Mammary epithelial cell (primary cell): ENCODE measurements around the gene SCNM1.

ENCODE experiments used
- CTCF ChIP-seq, 2 donors: IDR thresholded peaks in 1 of 2; conservative IDR thresholded peaks in 1 of 2; 2 replicates each; pipeline ENCODE4 v1.5.1; 2011 to 2012; ENCODE audit warnings: inconsistent platforms in 2 of 2, low read length in 2 of 2, mild to moderate bottlenecking in 2 of 2, control low read depth in 1 of 2, low read depth in 1 of 2; ENCODE audit not compliant: insufficient read depth in 1 of 2; ENCODE audit errors: extremely low read depth in 1 of 2
- EZH2 ChIP-seq: IDR thresholded peaks from 2 replicates; pipeline ENCODE4 v1.6.1; 2012; ENCODE audit warnings: low read length, inconsistent platforms, borderline replicate concordance

GRCh38 chr1:151193304-151193703 is 27.4 kb downstream of the SCNM1 start:
- TF ChIP-seq CTCF (conservative IDR thresholded peaks at IDR 0.05 in 1 of 2, IDR thresholded peaks at IDR 0.05 in 1 of 2; ENCODE audit: extremely low read depth in 1 of 2, insufficient read depth in 1 of 2, low read depth in 1 of 2, low read length in 2 of 2) (no peak), EZH2 (no peak)
